WERI-Rb-1 (cell line): ENCODE measurements around the gene FRMPD2.

ENCODE experiments used
- DNase-seq: peaks from one replicate; pipeline ENCODE4 v3.0.0-alpha.2; 2020
- H3K27ac ChIP-seq: fragments of 250-450 bp; sonication (Bioruptor Pico); 2 replicates; pipeline ENCODE4 v1.5.1; 2020; ENCODE audit warnings: mild to moderate bottlenecking, moderate library complexity
- H3K27me3 ChIP-seq: fragments of 250-450 bp; sonication (Bioruptor Pico); 2 replicates; pipeline ENCODE4 v1.5.1; 2021; ENCODE audit warnings: mild to moderate bottlenecking, low read depth, moderate library complexity; ENCODE audit not compliant: insufficient read depth, severe bottlenecking
- H3K36me3 ChIP-seq: fragments of 250-450 bp; sonication (Bioruptor Pico); 2 replicates; pipeline ENCODE4 v1.5.1; 2020; ENCODE audit warnings: mild to moderate bottlenecking, moderate library complexity
- H3K4me3 ChIP-seq: 2 replicates; pipeline ENCODE4 v1.5.1; 2011; ENCODE audit warnings: low read depth, mild to moderate bottlenecking, control low read depth, low read length
- H3K9me3 ChIP-seq: fragments of 250-450 bp; sonication (Bioruptor Pico); 2 replicates; pipeline ENCODE4 v1.5.1; 2021; ENCODE audit warnings: mild to moderate bottlenecking, moderate library complexity; ENCODE audit not compliant: severe bottlenecking
- TF ChIP-seq, protein P1 (sequence below): IDR thresholded peaks from 2 replicates; pipeline ENCODE4 v1.5.1; 2011; ENCODE audit warnings: low read depth, mild to moderate bottlenecking, control low read depth, inconsistent platforms, low read length

FRMPD2 gene

DNA sequence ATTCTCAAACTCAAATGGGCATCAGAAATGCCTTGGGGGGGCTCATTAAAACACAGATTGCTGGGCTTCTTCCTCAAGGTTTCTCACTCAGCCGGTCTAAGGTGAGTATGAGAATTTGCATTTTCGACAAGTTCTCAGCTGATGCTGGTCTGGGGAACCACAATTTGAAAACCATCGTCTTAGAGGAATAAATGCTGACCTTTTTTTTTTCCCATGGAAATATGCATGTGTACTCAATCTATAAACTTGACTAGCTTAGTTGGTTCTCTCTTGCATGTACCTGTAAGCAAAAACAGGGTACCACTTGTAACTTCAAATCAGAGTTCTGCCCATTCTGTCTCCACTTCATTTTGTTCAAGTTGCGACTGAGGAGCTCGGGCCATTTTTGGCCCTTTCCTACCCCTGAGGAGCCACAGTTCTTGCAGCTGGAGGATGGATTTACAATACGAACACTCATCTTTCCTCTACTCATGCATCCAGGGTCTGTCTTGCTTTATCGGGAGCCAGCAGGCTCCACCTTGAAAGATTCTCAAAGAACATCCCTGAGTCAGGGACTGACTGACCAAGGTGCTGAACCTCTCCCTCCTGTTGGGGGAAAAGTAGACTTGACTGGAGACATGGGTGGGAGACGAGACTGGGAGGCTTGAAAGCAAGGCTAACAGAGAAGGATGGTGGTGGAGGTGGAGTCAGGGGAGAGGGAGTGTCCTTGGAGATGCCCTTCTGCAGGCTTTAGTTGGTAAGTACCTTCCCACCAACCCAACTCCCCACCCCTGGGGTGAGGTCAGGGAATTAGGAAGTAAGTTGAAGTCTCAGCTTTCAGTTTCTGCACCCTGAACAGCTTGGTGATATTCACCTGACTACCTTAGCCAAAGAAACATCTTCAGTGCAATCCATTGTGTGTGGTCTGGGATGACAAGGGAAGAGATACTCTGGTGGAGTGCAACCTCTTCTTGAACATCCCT is 28.3 kb upstream of the FRMPD2 start:
- TF ChIP-seq, protein P1, sequence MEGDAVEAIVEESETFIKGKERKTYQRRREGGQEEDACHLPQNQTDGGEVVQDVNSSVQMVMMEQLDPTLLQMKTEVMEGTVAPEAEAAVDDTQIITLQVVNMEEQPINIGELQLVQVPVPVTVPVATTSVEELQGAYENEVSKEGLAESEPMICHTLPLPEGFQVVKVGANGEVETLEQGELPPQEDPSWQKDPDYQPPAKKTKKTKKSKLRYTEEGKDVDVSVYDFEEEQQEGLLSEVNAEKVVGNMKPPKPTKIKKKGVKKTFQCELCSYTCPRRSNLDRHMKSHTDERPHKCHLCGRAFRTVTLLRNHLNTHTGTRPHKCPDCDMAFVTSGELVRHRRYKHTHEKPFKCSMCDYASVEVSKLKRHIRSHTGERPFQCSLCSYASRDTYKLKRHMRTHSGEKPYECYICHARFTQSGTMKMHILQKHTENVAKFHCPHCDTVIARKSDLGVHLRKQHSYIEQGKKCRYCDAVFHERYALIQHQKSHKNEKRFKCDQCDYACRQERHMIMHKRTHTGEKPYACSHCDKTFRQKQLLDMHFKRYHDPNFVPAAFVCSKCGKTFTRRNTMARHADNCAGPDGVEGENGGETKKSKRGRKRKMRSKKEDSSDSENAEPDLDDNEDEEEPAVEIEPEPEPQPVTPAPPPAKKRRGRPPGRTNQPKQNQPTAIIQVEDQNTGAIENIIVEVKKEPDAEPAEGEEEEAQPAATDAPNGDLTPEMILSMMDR, result no peak
- Histone ChIP-seq H3K9me3 (no peaks in the 10 kb centered on the region), H3K36me3 (no peaks in the 10 kb centered on the region), H3K27me3 (no peaks in the 10 kb centered on the region), H3K27ac (no peak overlapping the region), H3K4me3 (no peak overlapping the region)
- no peak for DNase-seq

DNA sequence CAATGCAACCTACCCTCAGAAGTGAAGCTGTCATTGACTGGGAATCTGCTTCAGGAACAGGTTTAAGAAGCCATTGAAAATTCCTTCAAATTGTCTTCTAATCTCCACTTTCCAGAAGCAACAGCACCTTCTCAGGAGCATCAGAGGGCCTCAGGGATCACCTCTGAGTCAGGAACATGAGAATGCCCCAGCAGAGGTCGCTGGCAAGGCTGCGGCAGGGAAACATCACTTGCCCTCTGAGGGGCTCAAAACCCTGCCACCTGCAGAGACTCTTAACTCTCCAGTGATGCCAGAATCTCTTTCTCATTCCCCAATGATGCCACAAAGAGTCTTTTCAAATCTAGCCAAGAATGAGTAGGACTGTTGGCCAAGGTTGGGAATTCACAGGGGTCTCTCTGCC is 26.1 kb upstream of the FRMPD2 start:
- no peaks in the 10 kb centered on the region for H3K36me3 ChIP-seq
- no peak overlapping the region for H3K27ac ChIP-seq
- TF ChIP-seq, protein P1, result no peak
- no peak for DNase-seq
- no peaks in the 10 kb centered on the region for H3K27me3 ChIP-seq
- H3K9me3 ChIP-seq, result no peaks in the 10 kb centered on the region
- no peak overlapping the region for H3K4me3 ChIP-seq

DNA sequence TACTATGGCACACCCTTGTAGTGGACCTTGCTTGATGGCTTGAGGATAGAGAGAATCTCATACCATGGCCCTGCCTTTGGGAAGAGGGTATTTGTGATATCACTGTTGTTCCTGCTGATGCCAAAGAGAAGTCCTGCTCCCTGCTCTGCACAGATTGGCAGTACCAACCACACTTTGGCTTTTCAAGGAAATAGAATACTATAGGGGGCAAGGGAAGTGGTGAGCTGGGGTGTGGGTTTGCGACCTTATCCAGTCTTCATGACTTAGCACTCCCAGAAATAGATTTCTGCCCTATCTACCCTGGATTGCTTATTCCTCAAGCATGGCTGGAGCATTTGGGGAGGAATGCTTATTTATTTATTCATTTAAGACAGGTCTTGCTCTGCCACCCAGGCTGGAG is 25.2 kb upstream of the FRMPD2 start:
- Histone ChIP-seq H3K4me3 (no peak overlapping the region), H3K9me3 (no peaks in the 10 kb centered on the region), H3K36me3 (no peaks in the 10 kb centered on the region), H3K27ac (no peak overlapping the region), H3K27me3 (no peaks in the 10 kb centered on the region)
- DNase-seq, result no peak
- TF ChIP-seq, protein P1, result no peak

DNA sequence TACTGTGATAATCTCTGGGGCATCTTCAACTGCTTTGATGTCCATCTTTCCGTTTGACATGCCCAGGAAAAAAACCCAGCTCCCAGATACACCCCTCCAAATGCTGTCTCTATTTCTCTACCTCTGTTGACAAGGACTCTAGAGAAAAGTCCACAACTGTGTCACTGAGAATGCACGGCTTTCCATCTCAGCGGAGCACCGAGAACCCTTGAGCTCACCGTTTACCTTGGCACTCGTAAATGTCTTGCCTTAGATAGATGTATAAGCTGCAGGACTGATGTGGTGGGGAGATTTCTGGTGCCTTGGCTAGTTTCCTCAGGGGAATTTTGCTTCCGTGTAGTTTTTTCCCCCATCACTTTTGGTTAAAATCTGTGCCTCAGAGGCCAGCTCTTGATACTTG is 24.6 kb upstream of the FRMPD2 start:
- Histone ChIP-seq H3K4me3 (no peak overlapping the region), H3K9me3 (no peaks in the 10 kb centered on the region), H3K27ac (no peak overlapping the region), H3K36me3 (no peaks in the 10 kb centered on the region), H3K27me3 (no peaks in the 10 kb centered on the region)
- no peak for DNase-seq
- TF ChIP-seq, protein P1, result no peak

DNA sequence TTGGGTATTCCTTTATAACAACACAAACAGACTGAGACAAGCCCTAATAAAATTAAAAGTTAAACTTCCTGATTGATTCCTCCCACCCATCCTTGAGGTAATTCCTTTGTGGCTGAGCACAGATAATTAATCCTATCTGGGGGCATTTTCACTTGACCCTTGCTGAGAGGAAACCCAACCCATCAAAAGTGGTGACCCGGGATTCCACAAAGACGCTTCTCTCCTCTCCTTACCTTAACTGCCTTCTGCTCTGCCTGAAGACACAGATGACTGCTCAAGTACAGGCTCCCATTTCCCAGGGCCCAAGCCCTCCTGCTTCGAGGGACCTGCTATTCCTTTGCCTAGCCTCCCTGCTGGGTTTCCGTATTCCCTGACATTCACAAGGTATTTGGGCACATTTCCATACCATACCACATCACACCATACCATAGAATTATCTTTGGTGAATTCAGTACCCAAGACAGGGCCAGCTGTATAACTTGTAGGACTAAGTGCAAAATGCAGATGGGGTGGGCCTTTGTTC is 22.1 kb upstream of the FRMPD2 start:
- no peaks in the 10 kb centered on the region for H3K9me3 ChIP-seq
- no peak overlapping the region for H3K27ac ChIP-seq
- no peaks in the 10 kb centered on the region for H3K36me3 ChIP-seq
- H3K27me3 ChIP-seq, result no peaks in the 10 kb centered on the region
- DNase-seq, result no peak
- no peak overlapping the region for H3K4me3 ChIP-seq
- TF ChIP-seq, protein P1, result no peak

DNA sequence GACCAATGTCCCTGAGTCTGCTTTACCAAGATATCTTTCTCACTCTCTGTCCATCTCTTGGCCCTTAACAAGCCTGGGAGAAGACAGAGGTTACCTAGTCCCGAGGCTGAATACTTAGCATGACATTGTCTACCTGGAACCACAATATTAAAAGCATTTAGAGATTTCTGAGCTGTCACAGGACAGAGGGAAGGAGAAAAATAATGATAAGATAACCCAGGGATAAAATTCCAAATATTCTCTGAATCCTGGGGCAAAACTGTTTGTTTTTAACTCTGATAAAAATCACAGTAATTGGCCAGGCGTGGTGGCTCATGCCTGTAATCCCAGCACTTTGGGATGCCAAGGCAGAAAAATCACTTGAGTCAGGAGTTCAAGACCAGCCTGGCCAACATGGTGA is 19.9 kb upstream of the FRMPD2 start:
- no peaks in the 10 kb centered on the region for H3K27me3 ChIP-seq
- no peak overlapping the region for H3K4me3 ChIP-seq
- DNase-seq, result no peak
- TF ChIP-seq, protein P1, result no peak
- H3K36me3 ChIP-seq, result no peaks in the 10 kb centered on the region
- H3K9me3 ChIP-seq, result no peaks in the 10 kb centered on the region
- no peak overlapping the region for H3K27ac ChIP-seq
